ENCODE data around the gene ZNF385A. TPM values are rescaled to one million over a fixed set of nuclear protein-coding genes. Genes with fewer than 3 reads are reported as not detected.

The ZNF385A gene
- total and polyA plus RNA-seq, 9 of the 15 experiments (the other 6 are each of a cell fraction or from before 2014, with no cell fraction given), result 1.0 to 111 (median 7.7) TPM

DNA sequence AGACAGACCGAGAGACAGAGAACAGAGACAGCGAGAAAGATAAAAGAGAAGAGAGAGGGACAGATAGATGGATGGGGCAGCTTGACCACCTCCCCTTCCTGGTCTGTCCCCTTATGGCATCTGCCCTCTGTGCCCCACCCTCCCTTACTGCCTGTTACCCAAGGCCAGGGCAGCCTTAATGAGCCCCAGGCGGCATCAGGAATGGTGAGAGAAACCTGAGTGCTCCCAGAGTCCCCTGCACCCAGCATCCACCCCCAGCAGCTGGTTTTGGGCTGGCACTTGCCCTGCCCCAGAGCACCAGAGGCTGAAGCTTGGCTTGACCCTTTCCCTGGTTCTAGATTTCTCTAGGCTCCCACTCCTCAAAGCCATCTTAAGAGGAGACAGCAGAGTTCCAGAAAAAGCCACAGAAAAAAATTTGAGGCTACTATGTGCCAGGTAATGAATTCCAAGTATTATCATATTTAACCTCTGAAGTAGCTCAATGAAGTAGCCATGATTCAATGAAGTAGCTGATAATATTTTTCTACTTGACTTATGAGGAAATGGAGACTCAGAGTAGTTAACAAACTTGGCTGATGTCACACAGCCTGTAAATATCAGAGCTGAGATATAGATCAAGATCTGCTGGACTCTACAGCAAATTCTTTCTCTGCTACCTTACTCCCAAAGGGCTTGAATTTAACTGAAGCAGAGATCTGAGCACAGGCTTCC, 2.0 kb upstream of the ZNF385A start:
- peak overlapping the region; percentile 62; the same call in 2 of the 3 replicates for H3K27ac ChIP-seq (ENCODE audit: extremely low read depth, low read depth, low read length)
- BruUV-seq (replicated peaks), result no TSS peak
- no peaks in the 10 kb centered on the region for H3K9me3 ChIP-seq (replicated peaks; ENCODE audit: control insufficient read depth, insufficient read depth, low read depth, low read length)
- DNase-seq (ENCODE audit: extremely low read depth in 1 of 4, low spot score in 3 of 4) (no peak), ATAC-seq (no peak), FAIRE-seq (no peak)
- CTCF ChIA-PET (ENCODE audit: low intra/inter-chr PET ratio), result no interaction called here
- H3K27me3 ChIP-seq (ENCODE audit: control insufficient read depth in 2 of 2, insufficient read depth in 2 of 2, low read length in 2 of 2), result no peaks in the 10 kb centered on the region
- H3K4me1 ChIP-seq (replicated peaks in 1 of 2; ENCODE audit: control insufficient read depth in 2 of 2, insufficient read depth in 2 of 2, low read length in 2 of 2), result peaks cover 66 to 71% of the 10 kb centered on the region in 2 experiments
- H3K79me2 ChIP-seq (ENCODE audit: control insufficient read depth, insufficient read depth, low read length), result peaks cover 81% of the 10 kb centered on the region
- intact Hi-C loops (cut with micrococcal nuclease) (no loop called here), in situ Hi-C loops (cut with MboI) (no loop called here)
- H3K9me1 ChIP-seq (ENCODE audit: control insufficient read depth, insufficient read depth, low read length), result no peaks in the 10 kb centered on the region
- H3K9ac ChIP-seq (ENCODE audit: insufficient read depth in 1 of 2, low read depth in 2 of 2, low read length in 2 of 2), result peak overlapping the region; percentile 27 to 84; a peak in 3 of 4 replicates
- 79% methylated on average over 3 of the region's 3 CpGs for WGBS (ENCODE audit: insufficient coverage, low coverage, missing lambda C conversion rate)
- H3K36me3 ChIP-seq (ENCODE audit: control insufficient read depth, insufficient read depth, low read length), result peaks cover 56% of the 10 kb centered on the region
- H3K4me2 ChIP-seq (ENCODE audit: insufficient read depth, low read length), result peak overlapping the region; percentile 88
- 0 out of 2 replicates have a peak overlapping the region, but pooled peaks have one; percentile 0 for H3K4me3 ChIP-seq
- H2AFZ ChIP-seq (ENCODE audit: low read depth, low read length), result no peak overlapping the region
- no peaks in the 10 kb centered on the region for H4K20me1 ChIP-seq (replicated peaks; ENCODE audit: control insufficient read depth, insufficient read depth, low read length)
- POLR2A ChIA-PET, result interaction anchor here (0.6 to 1.3 kb wide), 5 partner anchors 8 to 211 kb away, joined by 3 to 6 read pairs (median 3); no protein-coding TSS in a partner anchor
- TF ChIP-seq BMI1 (IDR thresholded peaks at IDR 0.05; ENCODE audit: low read length) (no peak), NR4A1 (CRISPR knock-in tag; IDR thresholded peaks at IDR 0.05) (no peak), NR4A1 (tag; IDR thresholded peaks at IDR 0.05) (no peak), HDAC2 (IDR thresholded peaks at IDR 0.05) (0 out of 2 replicates have a peak, but pooled peaks have one; percentile 14), THRAP3 (IDR thresholded peaks at IDR 0.05; ENCODE audit: borderline replicate concordance) (no peak), KLF6 (CRISPR knock-in tag; IDR thresholded peaks at IDR 0.05; ENCODE audit: borderline replicate concordance) (0 out of 2 replicates have a peak, but pooled peaks have one; percentile 8), SMAD4 (CRISPR knock-in tag; conservative IDR thresholded peaks at IDR 0.05) (0 out of 2 replicates have a peak, but pooled peaks have one; percentile 31), POLR2H (tag; IDR thresholded peaks at IDR 0.05; ENCODE audit: low read depth) (no peak), TBL1XR1 (IDR thresholded peaks at IDR 0.05; ENCODE audit: low read length in 2 of 2) (no peak), RCOR1 (IDR thresholded peaks at IDR 0.05; ENCODE audit: borderline replicate concordance in 1 of 2, low read depth in 2 of 2, low read length in 2 of 2) (0 out of 4 replicates have a peak, but pooled peaks of 1 of the 2 experiments have one; percentile 36), C11orf30 (IDR thresholded peaks at IDR 0.05; ENCODE audit: low read depth) (no peak), ZNF507 (tag; conservative IDR thresholded peaks at IDR 0.05) (no peak), SRSF7 (optimal IDR thresholded peaks at IDR 0.05; ENCODE audit: low read depth, low read length) (no peak), RBM25 (IDR thresholded peaks at IDR 0.05; ENCODE audit: low read depth, low read length, severe bottlenecking) (peak; percentile 92), ADNP (tag; IDR thresholded peaks at IDR 0.05) (peak; percentile 77)
- TF ChIP-seq, protein P1, sequence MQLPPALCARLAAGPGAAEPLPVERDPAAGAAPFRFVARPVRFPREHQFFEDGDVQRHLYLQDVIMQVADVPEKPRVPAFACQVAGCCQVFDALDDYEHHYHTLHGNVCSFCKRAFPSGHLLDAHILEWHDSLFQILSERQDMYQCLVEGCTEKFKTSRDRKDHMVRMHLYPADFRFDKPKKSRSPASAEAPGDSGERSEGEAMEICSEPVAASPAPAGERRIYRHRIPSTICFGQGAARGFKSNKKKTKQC (CRISPR knock-in tag; IDR thresholded peaks at IDR 0.05), result no peak
